Esophagus muscularis mucosa (tissue), 4 donors: Measurements from ENCODE around the gene ABCC9. TPM values are rescaled to one million over a fixed set of nuclear protein-coding genes. Genes with fewer than 3 reads are reported as not detected.
"Not testable (repeated sequence)": the region's sequence is repeated elsewhere in the genome, so short reads cannot be mapped to it uniquely, and the experiment has no call there.

ENCODE experiments used
- DNase-seq: peaks from one replicate; pipeline ENCODE4 v3.0.0-alpha.2; 2017; ENCODE audit errors: extremely low spot score
- H3K27ac ChIP-seq, 4 donors: fragments of 200-600 bp; sonication (generic); replicated peaks in 1 of 4; 1 replicate in 3 of 4; 2 replicates in 1 of 4; pipeline ENCODE4 v1.5.1; 2016 to 2019; ENCODE audit warnings: mild to moderate bottlenecking in 1 of 4
- H3K27me3 ChIP-seq, 4 donors: fragments of 200-600 bp; sonication (generic); one replicate each; pipeline versions ENCODE4 v1.5.1 to v1.6.0; 2016 to 2019
- H3K36me3 ChIP-seq, 4 donors: fragments of 200-600 bp; sonication (generic); one replicate each; pipeline ENCODE4 v1.5.1; 2016 to 2019
- H3K4me1 ChIP-seq, 4 donors: fragments of 200-600 bp; sonication (generic); one replicate each; pipeline ENCODE4 v1.5.1; 2016 to 2019
- H3K4me3 ChIP-seq, 4 donors: fragments of 200-600 bp; sonication (generic); 1 replicate in 2 of 4; 2 replicates in 2 of 4; pipeline ENCODE4 v1.5.1; 2016 to 2019; ENCODE audit warnings: mild to moderate bottlenecking in 4 of 4, moderate library complexity in 1 of 4
- H3K9me3 ChIP-seq, 4 donors: fragments of 200-600 bp; sonication (generic); 1 replicate in 3 of 4; 2 replicates in 1 of 4; pipeline ENCODE4 v1.5.1; 2016 to 2019
- EP300 ChIP-seq: sonication (generic); formaldehyde crosslinking; IDR thresholded peaks from one replicate; pipeline ENCODE4 v1.6.1; 2017; ENCODE audit warnings: antibody characterized with exemption
- POLR2A ChIP-seq: fragments of 450-650 bp; IDR thresholded peaks from one replicate; pipeline ENCODE4 v1.6.1; 2017; ENCODE audit warnings: antibody characterized with exemption, moderate library complexity, mild to moderate bottlenecking, low read depth
- POLR2AphosphoS5 ChIP-seq, 2 donors: sonication (generic); formaldehyde crosslinking; IDR thresholded peaks; one replicate each; pipeline ENCODE4 v1.6.1; 2017; ENCODE audit warnings: antibody characterized with exemption in 2 of 2
- WGBS: methylation state at CpG from one replicate; pipeline ENCODE4 v1.1.5; 2018; 5-methylcytosine and 5-hydroxymethylcytosine counted together
- intact Hi-C: fragments of 100-400 bp; cut with DNase I; formaldehyde crosslinking; loops from one replicate; pipeline ENCODE4 v1.15.1; 2023
- total RNA-seq, 4 donors: library from RNA; depleted of rRNA; stranded (reverse); fragments of >200 nt; gene quantifications; one replicate each; pipeline versions ENCODE4 v1.1.0 to v1.2.1, GENCODE V29; 2016
- TF ChIP-seq, protein P1 (sequence below), 3 experiments: fragments of 200-600 bp in 2 of 3; fragments of 450-650 bp in 1 of 3; sonication (generic) in 2 of 3; IDR thresholded peaks; one replicate each; pipeline ENCODE4 v1.5.1; 2017 to 2019; ENCODE audit warnings: antibody characterized with exemption in 3 of 3, mild to moderate bottlenecking in 2 of 3, moderate library complexity in 1 of 3

Gene ABCC9
- total RNA-seq, 4 donors from 2014 or later = 44.1 to 58.6 (median 50.9) TPM

DNA sequence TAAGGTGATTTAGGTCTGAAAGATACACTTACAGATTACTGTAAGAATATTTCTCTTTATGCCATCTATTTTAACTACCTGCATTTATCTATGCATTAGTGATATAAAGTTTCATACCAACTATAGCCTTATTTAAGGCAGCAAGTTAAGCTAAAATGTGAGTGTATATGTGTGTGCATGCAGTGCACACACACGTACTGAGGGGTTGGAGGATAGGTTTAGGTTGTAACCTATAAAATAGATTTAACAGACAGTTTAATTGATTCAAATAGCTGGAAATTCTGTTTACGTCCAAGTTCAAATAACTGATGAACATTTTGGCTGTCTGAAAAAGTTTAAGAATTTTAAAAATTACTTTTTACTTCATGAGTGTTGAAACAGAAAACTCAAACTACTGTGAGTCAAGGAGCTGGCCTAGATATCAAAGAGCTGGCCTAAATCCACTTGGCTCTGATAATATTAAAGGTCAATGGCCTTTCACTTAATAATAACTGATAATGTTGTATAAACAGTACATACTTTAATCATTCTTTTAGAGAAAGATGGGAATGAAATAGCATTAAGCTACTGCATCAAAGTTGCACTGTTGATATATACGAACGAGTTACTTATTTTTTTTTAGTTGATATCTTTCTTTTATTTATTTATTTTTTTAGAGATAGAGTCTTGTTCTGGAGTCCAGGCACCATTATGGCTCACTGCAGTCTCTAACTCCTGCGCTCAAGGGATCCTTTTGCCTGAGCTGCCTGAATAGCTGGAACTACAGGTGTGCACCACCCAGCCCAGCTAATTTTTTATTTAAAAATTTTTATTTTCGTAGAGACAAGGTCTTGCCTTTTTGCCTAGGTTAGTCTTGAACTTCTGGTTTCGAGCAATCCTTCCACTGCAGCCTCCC lies 152.9 kb downstream of the ABCC9 start:
- Histone ChIP-seq H3K27ac (no peak overlapping the region), H3K27me3 (no peaks in the 10 kb centered on the region), H3K36me3 (no peaks in the 10 kb centered on the region), H3K9me3 (peaks cover 0 to 6% (median 5%) of the 10 kb centered on the region in 4 donors), H3K4me1 (peaks cover 7 to 8% (median 8%) of the 10 kb centered on the region in 4 donors), H3K4me3 (no peak overlapping the region)
- intact Hi-C loops = no loop called here
- no peak for DNase-seq
- 61% methylated on average over 7 of the region's 7 CpGs for WGBS
- TF ChIP-seq EP300 (no peak), POLR2AphosphoS5 (IDR thresholded peaks at IDR 0.05) (no peak), POLR2A (no peak)
- TF ChIP-seq, protein P1, sequence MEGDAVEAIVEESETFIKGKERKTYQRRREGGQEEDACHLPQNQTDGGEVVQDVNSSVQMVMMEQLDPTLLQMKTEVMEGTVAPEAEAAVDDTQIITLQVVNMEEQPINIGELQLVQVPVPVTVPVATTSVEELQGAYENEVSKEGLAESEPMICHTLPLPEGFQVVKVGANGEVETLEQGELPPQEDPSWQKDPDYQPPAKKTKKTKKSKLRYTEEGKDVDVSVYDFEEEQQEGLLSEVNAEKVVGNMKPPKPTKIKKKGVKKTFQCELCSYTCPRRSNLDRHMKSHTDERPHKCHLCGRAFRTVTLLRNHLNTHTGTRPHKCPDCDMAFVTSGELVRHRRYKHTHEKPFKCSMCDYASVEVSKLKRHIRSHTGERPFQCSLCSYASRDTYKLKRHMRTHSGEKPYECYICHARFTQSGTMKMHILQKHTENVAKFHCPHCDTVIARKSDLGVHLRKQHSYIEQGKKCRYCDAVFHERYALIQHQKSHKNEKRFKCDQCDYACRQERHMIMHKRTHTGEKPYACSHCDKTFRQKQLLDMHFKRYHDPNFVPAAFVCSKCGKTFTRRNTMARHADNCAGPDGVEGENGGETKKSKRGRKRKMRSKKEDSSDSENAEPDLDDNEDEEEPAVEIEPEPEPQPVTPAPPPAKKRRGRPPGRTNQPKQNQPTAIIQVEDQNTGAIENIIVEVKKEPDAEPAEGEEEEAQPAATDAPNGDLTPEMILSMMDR (IDR thresholded peaks at IDR 0.05) = no peak

GRCh38 chr12:21786041-21786531 lies 155.1 kb downstream of the ABCC9 start:
- DNase-seq = no peak
- H3K4me3 ChIP-seq = no peak overlapping the region
- H3K36me3 ChIP-seq = no peaks in the 10 kb centered on the region
- H3K27me3 ChIP-seq = no peaks in the 10 kb centered on the region
- peaks cover 8 to 13% (median 12%) of the 10 kb centered on the region in 4 donors for H3K4me1 ChIP-seq
- no peak for TF ChIP-seq EP300
- TF ChIP-seq POLR2AphosphoS5 (IDR thresholded peaks at IDR 0.05) = no peak
- TF ChIP-seq, protein P1 (IDR thresholded peaks at IDR 0.05) = no peak
- no peak for TF ChIP-seq POLR2A
- H3K27ac ChIP-seq = no peak overlapping the region
- WGBS = 74% methylated on average over 3 of the region's 3 CpGs
- H3K9me3 ChIP-seq = peaks cover 0 to 6% (median 3%) of the 10 kb centered on the region in 4 donors
- intact Hi-C loops = no loop called here

- DNase-seq, H3K27me3 ChIP-seq, H3K9me3 ChIP-seq, intact Hi-C loops, H3K36me3 ChIP-seq, H3K4me3 ChIP-seq, H3K27ac ChIP-seq: not testable (repeated sequence)
- peaks cover 10 to 20% (median 13%) of the 10 kb centered on the region in 4 donors for H3K4me1 ChIP-seq
- 95% methylated on average over 3 of the region's 3 CpGs for WGBS
Observed at GRCh38 chr12:21782723-21783122, 158.5 kb downstream of the ABCC9 start.

- peak overlapping the region; percentile 57 to 79 (median 66) for H3K27ac ChIP-seq
- no peaks in the 10 kb centered on the region for H3K36me3 ChIP-seq
- no peak for DNase-seq
- no peak overlapping the region for H3K4me3 ChIP-seq
- no peak for TF ChIP-seq POLR2A
- TF ChIP-seq, protein P1 (IDR thresholded peaks at IDR 0.05) = no peak
- TF ChIP-seq POLR2AphosphoS5 (IDR thresholded peaks at IDR 0.05) = peak; percentile 31 to 80
- TF ChIP-seq EP300 = peak; percentile 32
- peaks cover 10 to 30% (median 24%) of the 10 kb centered on the region in 4 donors for H3K4me1 ChIP-seq
- WGBS = 38% methylated on average over 3 of the region's 3 CpGs
- H3K27me3 ChIP-seq = no peaks in the 10 kb centered on the region
- H3K9me3 ChIP-seq = no peaks in the 10 kb centered on the region
- intact Hi-C loops = no loop called here
Observed at GRCh38 chr12:21780786-21781185, 160.4 kb downstream of the ABCC9 start.

DNA sequence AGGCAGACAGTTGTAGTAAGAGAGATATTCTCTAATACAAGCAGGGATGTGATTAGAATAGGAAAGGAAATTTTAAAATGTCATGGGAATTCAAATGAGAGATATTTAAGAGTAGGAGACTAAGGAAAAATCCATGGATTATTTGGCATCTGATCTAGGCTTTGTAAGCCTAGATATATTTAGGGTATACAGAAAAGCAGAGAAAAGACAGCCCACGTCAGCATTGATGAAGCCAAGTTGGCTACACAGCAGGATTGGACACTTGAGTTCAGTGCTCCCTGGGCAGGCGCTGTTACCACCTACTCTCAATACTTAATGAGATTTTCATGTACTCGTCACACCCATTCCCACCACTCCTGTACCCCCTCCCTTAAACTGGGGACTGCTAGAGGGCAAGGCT lies 165.1 kb downstream of the ABCC9 start:
- H3K4me3 ChIP-seq = peak overlapping the region in 1 of 4 donors; percentile 73
- H3K36me3 ChIP-seq = no peaks in the 10 kb centered on the region
- no peaks in the 10 kb centered on the region for H3K9me3 ChIP-seq
- peak overlapping the region; percentile 87 to 92 (median 88) for H3K27ac ChIP-seq
- H3K27me3 ChIP-seq = no peaks in the 10 kb centered on the region
- TF ChIP-seq, protein P1 (IDR thresholded peaks at IDR 0.05) = no peak
- TF ChIP-seq POLR2AphosphoS5 (IDR thresholded peaks at IDR 0.05) = no peak
- no peak for TF ChIP-seq POLR2A
- no peak for TF ChIP-seq EP300
- H3K4me1 ChIP-seq = peaks cover 19 to 55% (median 44%) of the 10 kb centered on the region in 4 donors
- 50% methylated on average over 3 of the region's 3 CpGs for WGBS
- intact Hi-C loops = no loop called here
- no peak for DNase-seq
